ENCODE measurements around the gene PCYT1A.
"Not testable (repeated sequence)": the region's sequence is repeated elsewhere in the genome, so short reads cannot be mapped to it uniquely, and the experiment has no call there.

Gene PCYT1A

GRCh38 chr3:196218155-196218712 lies 69.3 kb downstream of the PCYT1A start:
- TF ChIP-seq POLR2AphosphoS5 (IDR thresholded peaks at IDR 0.05; ENCODE audit: low read depth, low read length) (no peak), TAF1 (IDR thresholded peaks at IDR 0.05; ENCODE audit: low read depth, low read length) (no peak), PAX5 (IDR thresholded peaks at IDR 0.05; ENCODE audit: insufficient read depth, low read length, severe bottlenecking) (no peak), SPI1 (IDR thresholded peaks at IDR 0.05; ENCODE audit: low read depth, low read length) (no peak), POU2F2 (IDR thresholded peaks at IDR 0.05; ENCODE audit: low read depth, low read length) (no peak), POLR2A (IDR thresholded peaks at IDR 0.05; ENCODE audit: low read depth, low read length) (no peak)
- DNase-seq (ENCODE audit: insufficient read length, low spot score) (no peak), FAIRE-seq (no peak)

GRCh38 chr3:196217307-196218154 lies 70.0 kb downstream of the PCYT1A start:
- no peak for FAIRE-seq
- TF ChIP-seq POU2F2 (IDR thresholded peaks at IDR 0.05; ENCODE audit: low read depth, low read length) (no peak), TAF1 (IDR thresholded peaks at IDR 0.05; ENCODE audit: low read depth, low read length) (no peak), POLR2A (IDR thresholded peaks at IDR 0.05; ENCODE audit: low read depth, low read length) (no peak), SPI1 (IDR thresholded peaks at IDR 0.05; ENCODE audit: low read depth, low read length) (no peak), POLR2AphosphoS5 (IDR thresholded peaks at IDR 0.05; ENCODE audit: low read depth, low read length) (no peak), PAX5 (IDR thresholded peaks at IDR 0.05; ENCODE audit: insufficient read depth, low read length, severe bottlenecking) (no peak)
- no peak for DNase-seq (ENCODE audit: insufficient read length, low spot score)

- no peak for TF ChIP-seq TAF1 (IDR thresholded peaks at IDR 0.05; ENCODE audit: low read depth, low read length)
- no peak for TF ChIP-seq PAX5 (IDR thresholded peaks at IDR 0.05; ENCODE audit: insufficient read depth, low read length, severe bottlenecking)
- TF ChIP-seq POLR2A (IDR thresholded peaks at IDR 0.05; ENCODE audit: low read depth, low read length), result no peak
- FAIRE-seq (no peak), DNase-seq (ENCODE audit: insufficient read length, low spot score) (no peak)
These were observed 70.8 kb downstream of the PCYT1A start for GRCh38 chr3:196216681-196217211.

GRCh38 chr3:196216089-196216564 lies 71.4 kb downstream of the PCYT1A start, which contains the start of gene SLC51A:
Gene SLC51A, plus strand, starts transcription at chr3:196216534. Its CDS starts 179 bp downstream, at chr3:196216713.
- TF ChIP-seq POLR2A (IDR thresholded peaks at IDR 0.05; ENCODE audit: low read depth, low read length), result no peak
- no peak for TF ChIP-seq POLR2AphosphoS5 (IDR thresholded peaks at IDR 0.05; ENCODE audit: low read depth, low read length)
- no peak for TF ChIP-seq TAF1 (IDR thresholded peaks at IDR 0.05; ENCODE audit: low read depth, low read length)
- TF ChIP-seq PAX5 (IDR thresholded peaks at IDR 0.05; ENCODE audit: insufficient read depth, low read length, severe bottlenecking), result no peak
- TF ChIP-seq POU2F2 (IDR thresholded peaks at IDR 0.05; ENCODE audit: low read depth, low read length), result no peak
- no peak for TF ChIP-seq SPI1 (IDR thresholded peaks at IDR 0.05; ENCODE audit: low read depth, low read length)
- FAIRE-seq, result no peak
- DNase-seq (ENCODE audit: insufficient read length, low spot score), result no peak

GRCh38 chr3:196215493-196216020 lies 72.0 kb downstream of the PCYT1A start:
- FAIRE-seq, result no peak
- no peak for DNase-seq (ENCODE audit: insufficient read length, low spot score)
- TF ChIP-seq POU2F2 (IDR thresholded peaks at IDR 0.05; ENCODE audit: low read depth, low read length) (no peak), POLR2A (IDR thresholded peaks at IDR 0.05; ENCODE audit: low read depth, low read length) (no peak), POLR2AphosphoS5 (IDR thresholded peaks at IDR 0.05; ENCODE audit: low read depth, low read length) (no peak), SPI1 (IDR thresholded peaks at IDR 0.05; ENCODE audit: low read depth, low read length) (no peak), PAX5 (IDR thresholded peaks at IDR 0.05; ENCODE audit: insufficient read depth, low read length, severe bottlenecking) (no peak), TAF1 (IDR thresholded peaks at IDR 0.05; ENCODE audit: low read depth, low read length) (no peak)

- FAIRE-seq, result no peak
- TF ChIP-seq PAX5 (IDR thresholded peaks at IDR 0.05; ENCODE audit: insufficient read depth, low read length, severe bottlenecking) (no peak), SPI1 (IDR thresholded peaks at IDR 0.05; ENCODE audit: low read depth, low read length) (no peak), POU2F2 (IDR thresholded peaks at IDR 0.05; ENCODE audit: low read depth, low read length) (no peak), TAF1 (IDR thresholded peaks at IDR 0.05; ENCODE audit: low read depth, low read length) (no peak), POLR2A (IDR thresholded peaks at IDR 0.05; ENCODE audit: low read depth, low read length) (no peak), POLR2AphosphoS5 (IDR thresholded peaks at IDR 0.05; ENCODE audit: low read depth, low read length) (no peak)
These were observed 72.6 kb downstream of the PCYT1A start for GRCh38 chr3:196214783-196215441.

GRCh38 chr3:196210673-196211556 lies 76.6 kb downstream of the PCYT1A start, which contains the start of gene ZDHHC19:
Gene ZDHHC19, minus strand, starts transcription at chr3:196211400. Its CDS starts 85 bp downstream, at chr3:196211315.
- TF ChIP-seq POU2F2 (IDR thresholded peaks at IDR 0.05; ENCODE audit: low read depth, low read length), result no peak
- no peak for TF ChIP-seq POLR2A (IDR thresholded peaks at IDR 0.05; ENCODE audit: low read depth, low read length)
- no peak for TF ChIP-seq SPI1 (IDR thresholded peaks at IDR 0.05; ENCODE audit: low read depth, low read length)
- TF ChIP-seq POLR2AphosphoS5 (IDR thresholded peaks at IDR 0.05; ENCODE audit: low read depth, low read length), result no peak
- FAIRE-seq (no peak), DNase-seq (ENCODE audit: insufficient read length, low spot score) (no peak)

More at GRCh38 chr3:196214783-196215441, 72.6 kb downstream of the PCYT1A start:
- DNase-seq (ENCODE audit: insufficient read length, low spot score), result no peak

- not testable (repeated sequence) for DNase-seq (ENCODE audit: insufficient read length, low spot score); FAIRE-seq
These were observed 77.4 kb downstream of the PCYT1A start for GRCh38 chr3:196209944-196210672.
